Activated CD8-positive, alpha-beta memory T cell treated with anti-CD3 and anti-CD28 coated beads, Interleukin-2, amount 10 ng/mL, durations not matched to agents 7 days and 5 days (primary cell): ENCODE measurements around the gene DEFB126. TPM values are rescaled to one million over a fixed set of nuclear protein-coding genes. Genes with fewer than 3 reads are reported as not detected.

Experiments
- ATAC-seq: fragments of 150-1000 bp; cut with Tn5 transposase; one replicate; pipeline ENCODE4 v1.10.0; 2021; ENCODE audit warnings: moderate library complexity
- CTCF ChIA-PET: fragments of 350-600 bp; sonication (Branson Sonifier 250); formaldehyde crosslinking; loops from one replicate; lab custom pipeline; 2021; ENCODE audit warnings: antibody characterized with exemption; lab: Charles Lee
- DNase-seq: peaks from one replicate; pipeline ENCODE4 v3.0.0-alpha.2; 2020
- H3K27ac Mint-ChIP-seq: one replicate; pipeline ENCODE4 v1.8.0; 2021; ENCODE audit warnings: mild to moderate bottlenecking, mixed read lengths
- H3K27me3 Mint-ChIP-seq: one replicate; pipeline ENCODE4 v1.8.0; 2021; ENCODE audit warnings: mixed read lengths
- H3K36me3 Mint-ChIP-seq: one replicate; pipeline ENCODE4 v1.8.0; 2021; ENCODE audit warnings: mild to moderate bottlenecking, mixed read lengths
- H3K4me1 Mint-ChIP-seq: one replicate; pipeline ENCODE4 v1.8.0; 2021; ENCODE audit warnings: mixed read lengths
- H3K4me3 Mint-ChIP-seq: one replicate; pipeline ENCODE4 v1.8.0; 2021; ENCODE audit warnings: mild to moderate bottlenecking, moderate library complexity, mixed read lengths
- H3K9me3 Mint-ChIP-seq: one replicate; pipeline ENCODE4 v1.8.0; 2022; ENCODE audit warnings: low read depth, mixed read lengths
- total RNA-seq, 2 experiments: library from RNA; stranded (reverse); gene quantifications; one replicate each; pipeline ENCODE4 v1.2.3, GENCODE V29; 2021

DEFB126 gene
- total RNA-seq, 2 experiments from 2014 or later, result not detected

GRCh38 chr20:168876-169275 is 26.5 kb downstream of the DEFB126 start:
- no peak overlapping the region for H3K4me3 Mint-ChIP-seq
- no peaks in the 10 kb centered on the region for H3K36me3 Mint-ChIP-seq
- ATAC-seq (no peak), DNase-seq (no peak)
- H3K27ac Mint-ChIP-seq, result no peak overlapping the region
- H3K4me1 Mint-ChIP-seq, result no peaks in the 10 kb centered on the region
- CTCF ChIA-PET, result no interaction called here
- peaks cover 22% of the 10 kb centered on the region for H3K27me3 Mint-ChIP-seq
- H3K9me3 Mint-ChIP-seq, result no peaks in the 10 kb centered on the region

GRCh38 chr20:184288-184687 is 41.9 kb downstream of the DEFB126 start:
- H3K27me3 Mint-ChIP-seq, result peaks cover 75% of the 10 kb centered on the region
- no peak overlapping the region for H3K4me3 Mint-ChIP-seq
- H3K36me3 Mint-ChIP-seq, result peaks cover 3% of the 10 kb centered on the region
- ATAC-seq (no peak), DNase-seq (no peak)
- CTCF ChIA-PET, result no interaction called here
- H3K9me3 Mint-ChIP-seq, result peaks cover 12% of the 10 kb centered on the region
- no peak overlapping the region for H3K27ac Mint-ChIP-seq
- H3K4me1 Mint-ChIP-seq, result peaks cover 15% of the 10 kb centered on the region

DNA sequence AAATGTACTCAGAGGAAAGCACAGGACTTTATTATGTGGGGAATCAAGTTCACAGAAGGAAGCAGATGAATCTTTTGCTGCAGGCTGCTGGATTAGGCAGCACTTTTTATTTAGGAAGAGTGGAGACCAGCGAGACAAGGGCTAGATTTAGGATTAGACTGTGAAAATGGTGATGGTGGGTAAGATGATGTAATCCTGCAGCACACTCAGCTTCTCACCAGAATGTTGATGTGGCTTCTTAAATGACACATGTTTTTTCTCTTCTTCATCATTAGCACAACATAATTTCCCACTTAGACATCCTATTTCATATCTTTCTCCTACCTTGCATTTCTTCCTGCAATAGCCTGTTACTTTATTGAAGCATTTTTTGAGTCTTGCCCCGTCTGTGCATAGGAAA is 45.3 kb downstream of the DEFB126 start:
- Mint-ChIP-seq H3K36me3 (peaks cover 3% of the 10 kb centered on the region), H3K9me3 (peaks cover 12% of the 10 kb centered on the region), H3K4me3 (no peak overlapping the region), H3K27ac (no peak overlapping the region), H3K4me1 (peaks cover 15% of the 10 kb centered on the region), H3K27me3 (peaks cover 65% of the 10 kb centered on the region)
- CTCF ChIA-PET, result no interaction called here
- ATAC-seq (no peak), DNase-seq (no peak)

DNA sequence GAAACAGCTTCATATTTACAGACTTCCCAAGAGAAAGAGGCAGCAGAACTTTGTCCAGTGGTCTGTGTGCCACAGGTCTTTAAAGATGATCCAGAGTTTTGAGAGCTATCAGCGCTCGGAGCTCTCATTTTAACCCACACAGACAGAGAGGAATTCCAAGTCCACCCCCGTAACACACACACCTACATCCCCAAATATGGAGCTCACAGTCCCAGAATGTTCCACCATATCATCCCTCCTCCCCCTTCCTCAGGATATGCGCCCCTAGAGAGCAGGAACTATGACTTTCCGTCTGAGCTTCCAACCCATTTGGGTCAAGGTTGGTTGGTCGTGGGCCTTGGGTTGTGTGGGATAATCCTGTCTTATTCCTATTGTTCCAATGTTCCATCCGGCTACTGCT is 47.2 kb downstream of the DEFB126 start, which contains the start of gene DEFB128:
TSS of gene DEFB128 (minus strand) at position 101 of the 400 bp plus-strand sequence. CDS start at position 13, 88 bp downstream.
- Mint-ChIP-seq H3K27me3 (peaks cover 47% of the 10 kb centered on the region), H3K9me3 (peaks cover under 1% of the 10 kb centered on the region), H3K4me3 (no peak within 1 kb of the TSS), H3K4me1 (peaks cover 5% of the 10 kb centered on the region), H3K27ac (no peak within 1 kb of the TSS), H3K36me3 (no peaks in the 10 kb centered on the region)
- no peak for ATAC-seq
- DNase-seq, result no peak
- CTCF ChIA-PET, result no interaction called here

Other genes starting within 250 kb of the DEFB126 start
- gene DEFB125, start 54.9 kb upstream of the DEFB126 start, total RNA-seq, result not detected
- not detected for gene DEFB127, start 14.9 kb downstream of the DEFB126 start, total RNA-seq
- gene DEFB128, start 47.1 kb downstream of the DEFB126 start, total RNA-seq, result not detected
- not detected for gene DEFB129, start 84.7 kb downstream of the DEFB126 start, total RNA-seq
- not detected for gene DEFB132, start 115.1 kb downstream of the DEFB126 start, total RNA-seq
- gene C20orf96, start 148.2 kb downstream of the DEFB126 start, total RNA-seq, result 1 to 10 TPM; 7.5 to 8.2 TPM
- 10 to 100 TPM; 27.4 to 28.2 TPM for gene ZCCHC3, start 155.0 kb downstream of the DEFB126 start, total RNA-seq
- gene SOX12, start 183.0 kb downstream of the DEFB126 start, total RNA-seq, result 1 to 10 TPM; 5.7 to 6.3 TPM
- 1 to 10 TPM; 2.9 to 5.0 TPM for gene NRSN2, start 204.5 kb downstream of the DEFB126 start, total RNA-seq
- gene TRIB3, start 238.2 kb downstream of the DEFB126 start, total RNA-seq, result 10 to 100 TPM; 22.4 to 25.4 TPM